Lower leg skin (tissue), 3 donors: ENCODE data around the gene AHSP.

Experiments used
- POLR2A ChIP-seq, 2 donors: fragments of 450-650 bp; IDR thresholded peaks; one replicate each; pipeline ENCODE4 v1.6.1; 2016 to 2017; ENCODE audit warnings: antibody characterized with exemption in 2 of 2, mild to moderate bottlenecking in 1 of 2, moderate library complexity in 1 of 2
- TF ChIP-seq, protein P1 (sequence below), 3 donors: fragments of 450-650 bp; IDR thresholded peaks; one replicate each; pipeline ENCODE4 v1.5.1; 2016; ENCODE audit warnings: antibody characterized with exemption in 3 of 3, mild to moderate bottlenecking in 3 of 3, moderate library complexity in 2 of 3

DNA sequence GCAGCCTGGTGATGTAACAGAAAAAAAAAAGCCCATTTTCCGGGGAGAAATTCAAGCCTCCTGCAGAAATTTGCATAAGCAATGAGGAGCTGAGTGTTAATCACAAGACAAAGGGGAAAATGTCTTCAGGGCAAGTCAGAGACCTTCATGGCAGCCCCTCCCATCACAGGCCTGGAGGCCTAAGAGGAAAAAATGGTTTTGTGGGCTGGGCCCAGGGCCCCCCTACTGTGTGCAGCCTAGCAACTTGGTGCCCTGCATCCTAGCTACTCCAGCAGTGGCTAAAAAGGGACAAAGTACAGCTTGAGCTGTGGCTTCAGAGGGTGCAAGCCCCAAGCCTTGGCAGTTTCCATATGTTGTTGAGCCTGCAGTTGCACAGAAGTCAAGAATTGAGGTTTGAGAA, 49.7 kb downstream of the AHSP start:
- TF ChIP-seq POLR2A (IDR thresholded peaks at IDR 0.05) = no peak
- TF ChIP-seq, protein P1, sequence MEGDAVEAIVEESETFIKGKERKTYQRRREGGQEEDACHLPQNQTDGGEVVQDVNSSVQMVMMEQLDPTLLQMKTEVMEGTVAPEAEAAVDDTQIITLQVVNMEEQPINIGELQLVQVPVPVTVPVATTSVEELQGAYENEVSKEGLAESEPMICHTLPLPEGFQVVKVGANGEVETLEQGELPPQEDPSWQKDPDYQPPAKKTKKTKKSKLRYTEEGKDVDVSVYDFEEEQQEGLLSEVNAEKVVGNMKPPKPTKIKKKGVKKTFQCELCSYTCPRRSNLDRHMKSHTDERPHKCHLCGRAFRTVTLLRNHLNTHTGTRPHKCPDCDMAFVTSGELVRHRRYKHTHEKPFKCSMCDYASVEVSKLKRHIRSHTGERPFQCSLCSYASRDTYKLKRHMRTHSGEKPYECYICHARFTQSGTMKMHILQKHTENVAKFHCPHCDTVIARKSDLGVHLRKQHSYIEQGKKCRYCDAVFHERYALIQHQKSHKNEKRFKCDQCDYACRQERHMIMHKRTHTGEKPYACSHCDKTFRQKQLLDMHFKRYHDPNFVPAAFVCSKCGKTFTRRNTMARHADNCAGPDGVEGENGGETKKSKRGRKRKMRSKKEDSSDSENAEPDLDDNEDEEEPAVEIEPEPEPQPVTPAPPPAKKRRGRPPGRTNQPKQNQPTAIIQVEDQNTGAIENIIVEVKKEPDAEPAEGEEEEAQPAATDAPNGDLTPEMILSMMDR (IDR thresholded peaks at IDR 0.05) = no peak
